Fibroblast of the aortic adventitia (primary cell): Measurements from ENCODE around the gene TNFAIP2. TPM values are rescaled to one million over a fixed set of nuclear protein-coding genes. Genes with fewer than 3 reads are reported as not detected.
"Not testable (repeated sequence)": the region's sequence is repeated elsewhere in the genome, so short reads cannot be mapped to it uniquely, and the experiment has no call there.

Experiments used
- DNase-seq: peaks from one replicate; pipeline ENCODE4 v3.0.0-alpha.2; 2010; ENCODE audit warnings: low read depth
- H3K4me3 ChIP-seq: 2 replicates; pipeline ENCODE4 v1.5.1; 2011; ENCODE audit warnings: low read depth, mild to moderate bottlenecking, control low read depth, low read length, moderate library complexity
- total RNA-seq: library from RNA; depleted of rRNA; stranded (reverse); fragments of >200 nt; gene quantifications from 2 replicates; pipeline ENCODE4 v1.2.3, GENCODE V29; 2012; ENCODE audit warnings: low replicate concordance
- TF ChIP-seq, protein P1 (sequence below): IDR thresholded peaks from 2 replicates; pipeline ENCODE4 v1.5.1; 2011; ENCODE audit warnings: mild to moderate bottlenecking, low read length, control low read depth, inconsistent platforms; ENCODE audit not compliant: insufficient read depth

Gene TNFAIP2
- total RNA-seq, 1 donor = 44.5 TPM

DNA sequence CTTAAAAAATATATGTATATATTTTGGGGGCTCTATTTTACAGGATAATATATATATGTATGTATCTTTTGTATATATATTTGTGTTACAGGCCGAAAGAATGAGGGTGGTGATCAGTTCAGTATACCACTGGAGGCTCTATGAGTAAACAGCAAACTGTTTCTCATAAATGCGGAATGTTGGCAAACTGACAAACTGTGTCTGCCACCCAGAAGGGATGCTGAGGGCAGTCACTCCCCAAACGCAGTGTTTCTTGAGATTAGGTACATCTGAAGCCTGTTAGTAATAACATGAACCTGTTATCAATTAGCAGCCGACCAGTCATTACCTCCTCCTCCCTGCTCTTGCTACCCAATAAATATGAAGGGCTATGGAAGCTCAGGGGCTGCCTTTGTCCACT lies 20.8 kb downstream of the TNFAIP2 start:
- peak; percentile 54 for DNase-seq
- TF ChIP-seq, protein P1, sequence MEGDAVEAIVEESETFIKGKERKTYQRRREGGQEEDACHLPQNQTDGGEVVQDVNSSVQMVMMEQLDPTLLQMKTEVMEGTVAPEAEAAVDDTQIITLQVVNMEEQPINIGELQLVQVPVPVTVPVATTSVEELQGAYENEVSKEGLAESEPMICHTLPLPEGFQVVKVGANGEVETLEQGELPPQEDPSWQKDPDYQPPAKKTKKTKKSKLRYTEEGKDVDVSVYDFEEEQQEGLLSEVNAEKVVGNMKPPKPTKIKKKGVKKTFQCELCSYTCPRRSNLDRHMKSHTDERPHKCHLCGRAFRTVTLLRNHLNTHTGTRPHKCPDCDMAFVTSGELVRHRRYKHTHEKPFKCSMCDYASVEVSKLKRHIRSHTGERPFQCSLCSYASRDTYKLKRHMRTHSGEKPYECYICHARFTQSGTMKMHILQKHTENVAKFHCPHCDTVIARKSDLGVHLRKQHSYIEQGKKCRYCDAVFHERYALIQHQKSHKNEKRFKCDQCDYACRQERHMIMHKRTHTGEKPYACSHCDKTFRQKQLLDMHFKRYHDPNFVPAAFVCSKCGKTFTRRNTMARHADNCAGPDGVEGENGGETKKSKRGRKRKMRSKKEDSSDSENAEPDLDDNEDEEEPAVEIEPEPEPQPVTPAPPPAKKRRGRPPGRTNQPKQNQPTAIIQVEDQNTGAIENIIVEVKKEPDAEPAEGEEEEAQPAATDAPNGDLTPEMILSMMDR = no peak
- no peak overlapping the region for H3K4me3 ChIP-seq

DNA sequence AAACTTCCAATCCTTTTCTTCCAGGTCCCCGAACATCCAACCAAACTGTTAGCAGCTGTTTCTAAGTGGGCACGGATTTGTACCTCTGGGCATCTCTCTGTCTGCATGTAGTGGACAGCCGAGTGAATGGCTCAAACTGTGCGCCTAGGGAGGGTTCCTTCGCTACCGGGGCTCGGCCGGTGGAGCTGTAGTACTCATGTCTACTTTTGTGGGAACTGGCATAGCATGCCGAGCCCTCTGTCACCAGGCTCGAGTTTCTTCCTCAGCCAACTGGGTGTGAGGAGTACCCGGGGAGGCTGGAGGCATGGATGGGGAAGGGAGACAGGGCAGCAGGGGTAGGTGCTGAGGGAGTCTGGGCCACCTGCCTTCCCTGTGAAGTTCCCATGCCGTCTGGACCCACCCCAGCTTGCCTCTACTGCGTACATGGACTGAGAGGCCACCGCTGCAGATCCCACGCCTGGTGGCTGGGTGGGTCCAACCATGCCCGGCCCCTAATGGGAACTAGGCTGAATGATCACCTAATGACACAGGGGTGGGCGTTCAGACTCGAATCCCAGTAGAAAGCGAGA lies 23.0 kb downstream of the TNFAIP2 start:
- TF ChIP-seq, protein P1 = no peak
- no peak for DNase-seq
- H3K4me3 ChIP-seq = no peak overlapping the region

DNA sequence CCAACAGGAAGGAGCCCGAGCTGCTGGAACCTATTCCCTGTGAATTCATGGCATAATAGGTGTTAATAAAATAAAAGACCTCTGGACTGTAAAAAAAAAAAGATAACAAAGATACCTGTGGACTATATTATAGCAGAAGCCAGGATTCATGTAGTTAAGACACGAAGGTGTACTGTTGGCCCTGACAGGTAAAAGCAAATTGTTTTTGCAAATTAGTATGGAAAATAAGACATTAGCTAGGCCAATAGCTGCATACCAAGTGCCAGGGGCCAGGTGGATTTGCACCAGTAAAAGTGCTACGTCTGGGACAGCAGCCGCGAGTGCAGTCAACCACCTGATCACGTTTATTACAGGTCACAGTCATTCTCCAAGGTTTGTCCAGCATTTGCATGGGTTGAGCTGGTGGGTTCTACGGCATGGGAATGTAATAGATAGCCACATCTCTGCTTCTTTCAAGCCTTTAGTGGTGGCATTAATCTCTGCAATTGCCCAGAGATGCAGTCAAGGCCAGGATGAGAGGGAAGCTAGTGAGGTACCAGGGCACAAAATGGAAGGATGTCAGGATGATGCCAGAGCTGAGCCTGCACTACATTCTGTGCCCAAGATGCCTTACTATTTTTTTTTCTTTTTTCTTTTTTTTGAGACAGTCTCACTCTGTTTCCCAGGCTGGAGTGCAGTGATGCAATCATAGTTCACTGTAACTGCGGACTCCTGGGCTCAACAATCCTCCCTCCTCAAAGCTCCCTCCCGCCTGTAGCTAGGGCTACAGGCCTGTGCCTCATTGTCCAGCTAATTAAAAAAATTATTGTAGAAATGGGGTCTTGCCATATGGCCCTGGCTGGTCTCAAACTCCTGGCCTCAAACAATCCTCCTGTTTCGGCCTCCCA lies 26.3 kb downstream of the TNFAIP2 start:
- TF ChIP-seq, protein P1 = no peak
- H3K4me3 ChIP-seq = no peak overlapping the region
- no peak for DNase-seq

DNA sequence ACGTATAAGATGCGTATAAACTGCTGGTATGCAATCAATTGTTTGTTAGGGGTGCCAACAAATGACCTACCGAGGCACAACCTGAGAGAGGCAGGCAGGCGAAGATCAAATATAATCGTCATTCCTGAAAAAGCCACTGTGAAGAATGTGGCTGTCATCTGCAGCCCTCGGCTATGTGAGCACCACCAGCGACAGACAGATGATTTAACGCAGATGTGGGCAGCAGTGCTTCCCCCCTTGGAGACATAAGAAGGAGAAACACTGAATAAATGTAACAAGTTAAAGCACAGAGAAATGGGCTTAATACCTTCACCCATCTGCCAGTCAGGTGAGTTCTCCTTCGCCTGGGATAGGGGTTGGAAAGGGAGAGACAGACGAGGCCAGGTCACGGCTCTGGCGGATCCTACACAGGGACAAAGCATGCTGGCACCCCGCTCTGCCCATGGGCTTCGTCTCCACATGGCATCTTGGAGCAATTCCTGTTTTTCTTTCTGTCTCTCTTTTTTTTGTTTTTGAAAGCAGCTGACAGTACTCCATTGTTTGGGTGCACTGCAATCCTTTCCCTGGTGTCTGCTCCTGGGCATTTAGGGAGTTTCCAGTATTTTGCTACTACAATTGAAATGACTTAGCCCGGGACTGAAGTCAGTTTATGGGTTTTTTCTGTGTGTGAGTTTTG lies 28.1 kb downstream of the TNFAIP2 start:
- H3K4me3 ChIP-seq = no peak overlapping the region
- TF ChIP-seq, protein P1 = no peak
- no peak for DNase-seq

DNA sequence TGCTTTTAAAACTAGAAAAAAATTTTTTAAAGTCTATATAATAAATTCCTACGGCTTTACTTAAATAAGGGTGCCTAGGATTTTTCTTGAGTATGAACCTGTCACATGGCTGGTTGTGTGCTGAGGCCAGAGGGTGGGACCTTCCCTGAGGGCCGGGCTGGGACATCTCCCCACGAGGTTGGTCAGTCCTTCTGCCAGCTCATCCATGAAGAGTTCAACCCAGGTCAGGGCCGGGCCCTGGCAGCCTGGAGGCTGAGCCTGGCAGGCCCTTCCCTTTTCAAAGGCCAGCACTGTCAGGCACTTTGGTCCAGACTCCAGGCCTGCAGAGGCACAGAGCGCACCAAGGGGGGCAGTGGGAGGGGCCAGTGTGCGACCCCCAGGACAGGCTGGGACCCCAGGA lies 31.7 kb downstream of the TNFAIP2 start:
- DNase-seq = peak; percentile 69
- H3K4me3 ChIP-seq = no peak overlapping the region
- TF ChIP-seq, protein P1 = no peak

DNA sequence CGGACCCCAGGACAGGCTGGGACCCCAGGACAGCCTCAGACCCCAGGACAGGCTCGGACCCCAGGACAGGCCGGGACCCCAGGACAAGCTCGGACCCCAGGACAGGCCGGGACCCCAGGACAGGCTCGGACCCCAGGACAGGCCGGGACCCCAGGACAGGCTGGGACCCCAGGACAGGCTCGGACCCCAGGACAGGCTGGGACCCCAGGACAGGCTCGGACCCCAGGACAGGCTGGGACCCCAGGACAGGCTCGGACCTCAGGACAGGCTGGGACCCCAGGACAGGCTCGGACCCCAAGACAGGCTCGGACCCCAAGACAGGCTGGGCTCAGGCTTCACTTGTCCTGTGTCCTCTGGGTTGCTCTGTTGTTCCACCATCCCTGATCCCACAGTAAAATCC lies 32.2 kb downstream of the TNFAIP2 start:
- DNase-seq, H3K4me3 ChIP-seq: not testable (repeated sequence)

DNA sequence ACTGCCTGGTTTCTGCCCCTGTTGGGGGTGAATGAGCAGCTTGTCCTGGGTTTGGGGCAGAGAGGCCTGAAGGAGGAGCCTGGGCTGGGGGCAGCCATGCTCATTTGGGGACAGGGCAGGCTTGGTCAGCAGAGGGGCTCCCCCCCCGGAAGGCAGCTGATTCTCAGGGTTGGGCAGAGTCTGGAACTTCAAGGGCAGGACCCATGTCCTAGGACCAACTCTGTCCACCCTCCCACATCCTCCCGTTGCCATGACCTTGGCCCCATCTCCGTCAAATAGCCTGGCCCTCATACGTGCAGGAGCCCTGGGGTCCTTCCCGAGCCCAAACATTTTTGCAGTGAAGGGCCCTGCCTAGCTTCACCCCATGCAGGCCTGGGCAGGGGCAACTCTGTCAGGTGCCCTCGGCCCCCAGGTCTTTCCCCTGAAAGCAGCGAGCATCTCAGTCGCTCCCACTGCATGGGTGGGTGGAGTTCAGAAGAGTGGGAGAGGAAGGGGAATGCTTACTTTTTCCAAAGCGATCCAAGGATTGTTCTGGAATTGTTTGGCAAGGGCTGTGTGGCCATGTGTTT lies 32.6 kb downstream of the TNFAIP2 start:
- no peak for DNase-seq
- TF ChIP-seq, protein P1 = no peak
- no peak overlapping the region for H3K4me3 ChIP-seq
